Heart left ventricle (tissue), 13 donors: ENCODE measurements around the gene CTNNA1.

Experiments used
- CTCF ChIP-seq, 12 donors: fragments of 200-600 bp; sonication (generic) in 4 of 12; IDR thresholded peaks; one replicate each; pipeline versions ENCODE4 v1.5.0 to v1.8.0; 2018 to 2022; ENCODE audit warnings: antibody characterized with exemption in 12 of 12, mild to moderate bottlenecking in 5 of 12
- POLR2A ChIP-seq, 2 donors: fragments of 450-650 bp; IDR thresholded peaks; one replicate each; pipeline ENCODE4 v1.6.1; 2017; ENCODE audit warnings: antibody characterized with exemption in 2 of 2, mild to moderate bottlenecking in 2 of 2, moderate library complexity in 2 of 2
- donor health status: ischemic (EF 13 %, LVEDD 7.1; RV severe dilation, severe dysfunction).
- donor health status: DM: no; HTN: yes; CAD: no.
- donor health status: DM: no; HTN: no; CAD: no.
- donor health status: ischemic (EF 25% LVEDD 6.9; RV normal size, moderate dysfunction).
- donor health status: ischemic (EF 25% LVEDD 5.7; RV mildly dilated, moderate dysfunction).
- donor health status: ischemic (EF 35%, LVEDD 5.7; RV mildly dilated, moderate dysfunction).
- donor health status: nonischemic (EF 11% LVEDD 7.7; RV severe dilation, severe dysfunction).
- donor health status: DM: yes; HTN: yes; CAD: no.
- donor health status: PGD.
- donor health status: ischemic (EF 29% LVEDD 5.4; RV normal size, mild dysfunction).
- donor health status: nonischemic (EF 23%, LVEDD 6.1; RV moderate dilation, normal function).

GRCh38 chr5:138841531-138841930 lies 88.3 kb downstream of the CTNNA1 start:
- TF ChIP-seq CTCF (IDR thresholded peaks at IDR 0.05) = no peak
- no peak for TF ChIP-seq POLR2A (IDR thresholded peaks at IDR 0.05)
